ENCODE results near the gene HOXA9. TPM values are rescaled to one million over a fixed set of nuclear protein-coding genes. Genes with fewer than 3 reads are reported as not detected.

HOXA9 gene
- total and polyA plus RNA-seq, 2 of the 8 experiments (the other 6 are each of a cell fraction or from before 2014, with no cell fraction given), result not detected

GRCh38 chr7:27199849-27200760 lies 34.8 kb upstream of the HOXA9 start, which contains the start of gene HOXA13:
Gene HOXA13, minus strand, starts transcription at chr7:27200091. Its CDS starts 14 bp downstream, at chr7:27200077.
- CTCF ChIA-PET (ENCODE audit: partially characterized antibody), result interaction anchor here (1.0 to 3.9 kb wide), 8 partner anchors 9 to 862 kb away, joined by 3 to 23 read pairs (median 5); no protein-coding TSS in a partner anchor
- WGBS, 2 experiments (ENCODE audit: extremely low coverage in 1 of 2, insufficient coverage in 1 of 2, insufficient read length in 1 of 2, insufficient replicate concordance in 2 of 2, low coverage in 1 of 2, low lambda C conversion rate in 2 of 2, missing lambda C conversion rate in 1 of 2), result 4% methylated on average over 36 of the region's 99 CpGs; no CpG with 5 or more reads in 1 of the 2 experiments
- DNase-seq (ENCODE audit: low read depth in 1 of 2, low spot score in 2 of 2) (peak in 1 of 2 experiments; percentile 72), FAIRE-seq (no peak)
- Histone ChIP-seq H3K4me3 (ENCODE audit: extremely low read depth in 1 of 4, insufficient read depth in 2 of 4, low read depth in 3 of 4, low read length in 4 of 4) (peak within 1 kb of the TSS in 3 of 4 experiments; percentile 5 to 46 (median 12); a peak in 3 of 8 replicates), H4K20me1 (replicated peaks in 1 of 2; ENCODE audit: control insufficient read depth in 1 of 2, insufficient read depth in 2 of 2, low read length in 2 of 2) (peaks cover 33 to 46% of the 10 kb centered on the region in 2 experiments), H4K91ac (replicated peaks; ENCODE audit: insufficient read length, low read length) (no peak within 1 kb of the TSS), H3K27ac (ENCODE audit: low read depth, low read length) (no peak within 1 kb of the TSS), H2AK5ac (ENCODE audit: low read depth, low read length) (no peak within 1 kb of the TSS), H3K23me2 (ENCODE audit: low read depth, low read length) (no peaks in the 10 kb centered on the region; the same call in 1 of the 2 replicates), H3K79me1 (ENCODE audit: low read depth, low read length) (no peaks in the 10 kb centered on the region; the same call in 1 of the 2 replicates), H3K36me3 (ENCODE audit: control insufficient read depth in 2 of 4, insufficient read depth in 4 of 4, low read length in 3 of 4) (peaks cover 0 to 18% (median 0%) of the 10 kb centered on the region in 4 experiments; a peak in 1 of 8 replicates), H2BK5ac (ENCODE audit: low read depth, low read length) (no peak within 1 kb of the TSS), H3K56ac (replicated peaks; ENCODE audit: insufficient read length, low read depth, low read length) (no peak within 1 kb of the TSS), H3K79me2 (ENCODE audit: control insufficient read depth in 1 of 2, insufficient read depth in 2 of 2, low read length in 2 of 2) (no peaks in the 10 kb centered on the region), H2AFZ (ENCODE audit: low read length) (no peak within 1 kb of the TSS; the same call in 1 of the 2 replicates), H2BK12ac (ENCODE audit: low read depth, low read length) (no peak within 1 kb of the TSS), H3K23ac (ENCODE audit: insufficient read length) (no peak within 1 kb of the TSS), H3K4me1 (replicated peaks in 1 of 4; ENCODE audit: control insufficient read depth in 3 of 4, insufficient read depth in 4 of 4, low read length in 3 of 4) (peaks cover 0 to 8% (median 2%) of the 10 kb centered on the region in 4 experiments; a peak in 5 of 7 replicates), H4K5ac (ENCODE audit: insufficient read length, low read depth, low read length) (no peak within 1 kb of the TSS), H3K4me2 (ENCODE audit: insufficient read depth in 1 of 2, low read depth in 2 of 2, low read length in 2 of 2) (peak within 1 kb of the TSS; percentile 33 to 52), H3K18ac (ENCODE audit: extremely low read depth, low read length) (no peak within 1 kb of the TSS), H4K8ac (ENCODE audit: extremely low read depth, insufficient read depth, low read length) (peak within 1 kb of the TSS; percentile 78), H2BK120ac (replicated peaks; ENCODE audit: low read depth, low read length) (no peak within 1 kb of the TSS), H3K4ac (replicated peaks; ENCODE audit: insufficient read length, low read depth, low read length) (no peak within 1 kb of the TSS), H3K9ac (replicated peaks in 1 of 4; ENCODE audit: extremely low read depth in 1 of 4, low read depth in 3 of 4, low read length in 3 of 4) (no peak within 1 kb of the TSS), H2BK15ac (ENCODE audit: low read length) (no peak within 1 kb of the TSS), H3K27me3 (replicated peaks in 1 of 4; ENCODE audit: control insufficient read depth in 3 of 4, extremely low read depth in 1 of 4, insufficient read depth in 3 of 4, low read length in 3 of 4) (peaks cover 85 to 100% (median 95%) of the 10 kb centered on the region in 4 experiments), H3K9me3 (ENCODE audit: insufficient read depth in 2 of 2, low read depth in 1 of 2, low read length in 1 of 2) (no peaks in the 10 kb centered on the region; a peak in 1 of 4 replicates), H2BK20ac (ENCODE audit: low read length) (no peak within 1 kb of the TSS), H3K14ac (ENCODE audit: insufficient read length) (no peak within 1 kb of the TSS)
- POLR2A ChIA-PET (ENCODE audit: partially characterized antibody), result interaction anchor here (1.5 kb wide), 1 partner anchor 9 kb away, joined by 5 read pairs; no protein-coding TSS in a partner anchor
- no peak for TF ChIP-seq SRF (IDR thresholded peaks at IDR 0.05; ENCODE audit: low read depth, low read length)
- TF ChIP-seq RBBP5 (IDR thresholded peaks at IDR 0.05; ENCODE audit: borderline replicate concordance, low read depth, low read length), result no peak
- TF ChIP-seq SP1 (IDR thresholded peaks at IDR 0.05; ENCODE audit: low read depth, low read length), result no peak
- no peak for TF ChIP-seq CEBPB (IDR thresholded peaks at IDR 0.05; ENCODE audit: low read depth, low read length)
- TF ChIP-seq RNF2 (IDR thresholded peaks at IDR 0.05; ENCODE audit: borderline replicate concordance, low read depth, low read length, missing control alignments, poor library complexity, severe bottlenecking), result peak; percentile 80
- TF ChIP-seq GABPA (IDR thresholded peaks at IDR 0.05; ENCODE audit: borderline replicate concordance, insufficient read depth, low read length), result no peak
- no peak for TF ChIP-seq RXRA (IDR thresholded peaks at IDR 0.05; ENCODE audit: insufficient read depth, low read depth, low read length)
- TF ChIP-seq SIRT6 (IDR thresholded peaks at IDR 0.05; ENCODE audit: low read length), result no peak
- no peak for TF ChIP-seq POLR2A (IDR thresholded peaks at IDR 0.05; ENCODE audit: control extremely low read depth in 1 of 2, low read depth in 2 of 2, low read length in 2 of 2)
- TF ChIP-seq SP4 (IDR thresholded peaks at IDR 0.05; ENCODE audit: low read length), result no peak
- no peak for TF ChIP-seq CBX5 (IDR thresholded peaks at IDR 0.05; ENCODE audit: low read depth, low read length)
- TF ChIP-seq BACH1 (IDR thresholded peaks at IDR 0.05; ENCODE audit: low read length), result no peak

Measured in H1 (cell line).